Smooth muscle cell of the brain vasculature (primary cell): ENCODE data around the gene FGD1.
"Not testable (repeated sequence)": the region's sequence is repeated elsewhere in the genome, so short reads cannot be mapped to it uniquely, and the experiment has no call there.

Experiments
- DNase-seq: peaks from one replicate; pipeline ENCODE4 v3.0.0-alpha.2; 2012; ENCODE audit warnings: low read depth, low spot score

Gene FGD1

DNA sequence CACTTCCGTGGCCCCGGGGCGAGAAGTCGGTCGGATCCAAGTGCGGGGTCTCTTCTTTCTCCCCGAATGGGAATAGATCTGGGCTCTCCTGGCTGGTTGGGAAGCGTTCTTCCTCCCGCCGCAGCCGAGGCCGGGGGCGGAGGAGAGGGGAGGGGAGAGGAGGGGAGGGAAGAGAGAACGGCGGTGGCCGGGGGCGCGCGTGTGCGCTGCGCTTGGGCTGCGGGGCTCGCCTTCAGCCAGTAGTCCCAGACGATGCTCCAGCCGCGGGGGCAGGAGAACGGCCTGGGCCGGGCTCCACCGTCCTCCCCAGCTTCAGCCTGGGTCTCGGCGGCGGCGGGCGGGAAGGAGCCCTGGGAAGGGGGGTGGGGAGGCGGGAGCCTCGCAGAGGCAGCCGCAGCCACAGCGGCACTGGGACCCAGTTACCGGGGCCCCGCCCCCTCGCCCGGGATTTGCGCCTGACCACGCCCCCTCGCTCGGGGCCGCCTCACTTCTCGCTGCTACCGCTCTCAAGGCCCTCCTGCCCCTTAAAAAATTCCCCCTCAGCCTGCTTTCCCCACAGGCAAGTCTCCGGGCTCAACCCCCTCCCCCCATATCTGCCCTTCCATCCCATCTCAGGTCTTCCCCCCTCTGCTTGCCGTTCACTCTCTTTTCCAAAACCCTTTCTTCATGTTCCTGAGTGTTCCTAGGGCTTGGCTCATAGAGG, at the start of gene FGD1:
FGD1 (minus strand) TSS at position 421 of the 703 bp plus-strand sequence. CDS start 802 bp downstream, outside the sequence.
- DNase-seq = no peak

DNA sequence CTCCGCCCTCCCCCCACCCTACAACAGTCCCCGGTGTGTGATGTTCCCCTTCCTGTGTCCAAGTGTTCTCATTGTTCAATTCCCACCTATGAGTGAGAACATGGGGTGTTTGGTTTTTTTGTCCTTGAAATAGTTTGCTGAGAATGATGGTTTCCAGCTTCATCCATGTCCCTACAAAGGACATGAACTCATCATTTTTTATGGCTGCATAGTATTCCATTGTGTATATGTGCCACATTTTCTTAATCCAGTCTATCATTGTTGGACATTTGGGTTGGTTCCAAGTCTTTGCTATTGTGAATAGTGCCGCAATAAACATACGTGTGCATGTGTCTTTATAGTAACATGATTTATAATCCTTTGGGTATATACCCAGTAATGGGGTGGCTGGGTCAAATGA, 46.2 kb upstream of the FGD1 start:
- DNase-seq = not testable (repeated sequence)

DNA sequence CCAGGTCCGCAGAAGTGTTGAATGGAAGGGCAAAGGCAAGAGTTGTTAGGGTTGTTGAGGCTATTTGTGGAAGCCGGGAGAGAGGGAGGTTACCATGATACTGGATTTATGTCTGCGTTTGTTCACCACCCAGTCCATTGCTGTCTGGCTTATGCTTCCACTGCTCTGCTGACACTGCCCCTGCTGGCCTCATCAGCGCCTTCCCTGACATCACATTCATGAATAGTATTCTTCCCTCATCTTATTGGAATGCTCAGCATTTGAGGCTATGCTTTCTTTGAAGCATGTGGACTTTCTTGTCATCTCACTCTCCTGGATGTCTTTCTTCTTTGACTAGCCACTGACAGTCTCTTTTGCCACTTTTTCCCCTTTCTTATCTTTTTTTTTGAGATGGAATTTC, 44.3 kb upstream of the FGD1 start:
- DNase-seq = no peak

DNA sequence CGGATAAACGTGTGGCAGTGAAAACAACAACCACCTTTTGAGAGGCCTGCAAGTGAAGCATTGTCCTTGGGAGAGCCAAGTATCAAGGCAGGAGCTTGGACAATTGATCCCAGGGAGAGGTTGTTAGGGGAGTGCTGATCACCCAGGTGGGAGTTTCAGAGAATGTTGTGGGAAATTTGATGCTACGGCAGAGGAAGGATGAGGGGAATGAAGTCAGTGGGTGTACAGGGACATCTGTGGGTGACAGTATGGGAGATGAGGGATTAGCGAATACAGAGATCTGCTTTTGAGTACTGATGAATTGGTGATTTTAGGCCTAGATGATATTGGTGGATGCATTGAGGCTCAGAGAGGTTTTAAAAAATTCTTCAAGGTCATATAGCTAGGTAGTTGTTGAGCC, 38.2 kb upstream of the FGD1 start:
- DNase-seq = no peak

DNA sequence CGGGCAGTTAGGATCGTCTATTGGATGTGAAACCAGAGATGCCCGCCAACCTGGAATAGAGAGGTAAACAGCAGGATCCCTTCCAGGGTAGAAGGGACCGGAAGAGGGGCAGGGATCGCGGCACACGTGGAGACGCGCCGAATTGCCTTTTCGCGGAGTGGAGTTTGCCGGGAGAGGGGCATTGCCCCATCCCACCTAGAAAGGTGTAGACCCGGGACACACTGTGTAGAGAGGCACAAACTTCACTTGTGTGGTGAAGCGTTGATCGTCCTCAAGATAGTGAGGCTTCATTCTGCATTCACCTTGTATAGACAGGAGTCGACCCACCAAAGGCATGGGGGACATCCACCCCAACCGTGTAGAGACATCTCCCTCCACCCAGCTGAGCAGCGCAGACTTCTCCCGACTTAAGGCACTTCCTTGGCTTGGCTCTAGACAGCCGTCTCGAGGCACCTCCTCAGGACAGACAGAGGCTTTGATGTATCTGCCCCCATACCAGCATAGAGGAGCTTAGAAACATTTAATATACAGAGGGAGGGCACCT, 34.4 kb upstream of the FGD1 start:
- no peak for DNase-seq

DNA sequence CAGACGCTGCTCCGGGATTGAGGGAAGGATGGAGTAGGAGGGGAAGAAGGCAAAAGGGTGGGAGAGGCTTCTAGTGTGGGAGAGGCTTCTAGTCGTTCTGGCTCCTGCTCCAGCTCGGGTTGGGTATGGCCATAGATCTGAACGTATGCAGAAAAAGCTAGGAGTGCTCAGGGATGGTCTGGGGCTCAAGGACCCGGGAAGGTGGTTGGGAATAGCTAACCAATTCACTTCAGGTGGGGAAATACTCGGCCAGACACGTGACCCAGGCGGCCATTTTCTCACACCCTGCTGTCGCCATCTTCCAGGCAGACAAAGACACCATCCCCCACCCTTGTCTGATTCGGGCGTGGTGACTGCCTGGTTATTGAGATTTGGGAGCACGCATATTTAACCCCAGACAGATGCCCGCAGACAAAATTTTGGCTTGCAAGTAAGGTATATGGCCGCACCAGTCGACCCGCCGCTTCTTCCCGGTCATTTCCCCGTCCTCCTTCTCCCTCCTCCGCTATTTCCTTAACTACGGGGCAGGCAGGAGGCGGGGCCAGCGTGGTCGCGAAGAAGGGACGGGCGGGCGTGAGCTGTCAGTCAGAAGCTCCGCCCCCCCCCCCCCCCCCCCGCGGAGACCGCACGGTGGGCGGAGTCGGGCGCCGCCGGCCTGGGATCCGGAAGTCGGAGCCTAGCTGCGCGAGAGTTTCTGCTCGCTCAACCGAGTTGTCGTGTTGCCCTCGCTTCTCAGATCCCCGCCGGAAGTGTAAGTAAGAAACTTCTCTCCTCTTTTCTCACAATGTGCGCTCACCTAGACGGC, 33.7 kb upstream of the FGD1 start, which contains the start of gene GNL3L:
GNL3L (plus strand) TSS at position 668 of the 805 bp plus-strand sequence. CDS start 2,348 bp downstream, outside the sequence.
- peak; percentile 50 for DNase-seq

DNA sequence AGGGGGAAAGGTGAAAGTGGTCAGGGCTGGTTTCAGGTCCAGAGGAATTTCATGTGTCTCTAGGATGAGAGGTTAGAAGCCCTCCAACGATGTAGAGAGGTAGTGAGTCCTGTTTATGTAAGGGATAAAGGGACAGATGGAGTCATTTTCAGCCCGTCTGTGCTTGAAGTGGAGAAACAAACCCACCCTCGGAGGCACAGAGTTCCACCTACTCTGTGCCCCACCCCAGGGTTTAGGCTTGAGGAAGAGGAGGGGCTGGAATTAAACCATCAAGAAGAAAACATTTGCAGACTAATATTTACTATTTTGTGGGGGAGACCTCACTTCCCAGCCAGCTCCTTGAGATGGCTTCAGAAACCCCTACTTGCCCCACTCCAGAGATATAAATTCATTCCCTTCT, 33.1 kb upstream of the FGD1 start:
- no peak for DNase-seq

DNA sequence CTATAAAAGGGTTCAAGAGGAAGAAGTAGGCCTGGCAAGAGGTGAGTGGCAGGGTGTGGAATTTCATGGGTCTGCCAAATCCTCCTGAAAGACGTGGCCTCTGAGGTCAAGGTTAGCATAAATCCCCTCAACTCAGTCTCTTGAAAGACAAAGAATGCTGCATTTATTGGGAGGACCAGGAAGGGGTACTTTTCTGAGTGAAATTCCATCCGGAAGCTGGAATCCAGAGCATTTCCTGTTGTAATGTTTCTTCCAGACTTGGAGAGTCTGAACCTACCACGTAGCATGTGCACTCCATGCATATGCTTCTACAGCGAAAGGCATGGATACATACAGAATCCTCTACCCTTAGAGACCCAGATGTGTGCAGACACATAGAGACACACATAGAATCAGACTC, 13.4 kb upstream of the FGD1 start:
- DNase-seq = no peak

DNA sequence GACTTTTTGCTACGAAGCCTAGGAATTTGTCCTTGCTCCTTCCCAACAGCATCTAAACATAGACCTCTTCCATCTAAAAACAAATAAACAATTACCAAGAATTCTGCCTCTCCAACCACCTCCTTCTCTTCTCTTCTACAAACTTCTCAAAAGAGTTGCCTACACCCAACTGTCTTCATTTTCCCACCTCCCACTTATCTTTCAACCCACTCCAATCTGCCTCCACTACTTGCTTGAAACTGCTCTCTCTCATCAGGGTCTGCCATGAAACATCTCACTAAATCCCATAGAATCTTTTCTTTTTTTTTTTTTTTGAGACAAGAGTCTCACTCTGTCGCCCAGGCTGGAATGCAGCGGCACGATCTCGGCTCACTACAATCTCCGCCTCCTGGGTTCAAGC, 902 bp upstream of the FGD1 start:
- no peak for DNase-seq

DNA sequence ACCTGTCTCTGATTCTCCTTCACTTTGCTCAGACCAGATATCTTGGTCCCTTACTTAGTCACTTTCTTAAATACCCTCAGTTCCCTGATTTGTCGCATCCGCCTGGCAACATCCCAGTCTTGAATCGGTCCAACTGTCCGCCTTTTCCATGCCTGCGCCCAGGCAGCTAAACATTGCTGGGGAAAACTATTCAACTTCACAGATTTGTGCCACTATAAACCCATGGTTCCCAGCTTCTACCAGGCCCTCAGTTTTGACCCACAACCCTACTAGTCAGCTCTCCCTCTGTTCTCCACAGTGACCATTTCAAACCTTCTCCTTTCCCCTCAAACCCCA, 451 bp upstream of the FGD1 start:
- DNase-seq = no peak

DNA sequence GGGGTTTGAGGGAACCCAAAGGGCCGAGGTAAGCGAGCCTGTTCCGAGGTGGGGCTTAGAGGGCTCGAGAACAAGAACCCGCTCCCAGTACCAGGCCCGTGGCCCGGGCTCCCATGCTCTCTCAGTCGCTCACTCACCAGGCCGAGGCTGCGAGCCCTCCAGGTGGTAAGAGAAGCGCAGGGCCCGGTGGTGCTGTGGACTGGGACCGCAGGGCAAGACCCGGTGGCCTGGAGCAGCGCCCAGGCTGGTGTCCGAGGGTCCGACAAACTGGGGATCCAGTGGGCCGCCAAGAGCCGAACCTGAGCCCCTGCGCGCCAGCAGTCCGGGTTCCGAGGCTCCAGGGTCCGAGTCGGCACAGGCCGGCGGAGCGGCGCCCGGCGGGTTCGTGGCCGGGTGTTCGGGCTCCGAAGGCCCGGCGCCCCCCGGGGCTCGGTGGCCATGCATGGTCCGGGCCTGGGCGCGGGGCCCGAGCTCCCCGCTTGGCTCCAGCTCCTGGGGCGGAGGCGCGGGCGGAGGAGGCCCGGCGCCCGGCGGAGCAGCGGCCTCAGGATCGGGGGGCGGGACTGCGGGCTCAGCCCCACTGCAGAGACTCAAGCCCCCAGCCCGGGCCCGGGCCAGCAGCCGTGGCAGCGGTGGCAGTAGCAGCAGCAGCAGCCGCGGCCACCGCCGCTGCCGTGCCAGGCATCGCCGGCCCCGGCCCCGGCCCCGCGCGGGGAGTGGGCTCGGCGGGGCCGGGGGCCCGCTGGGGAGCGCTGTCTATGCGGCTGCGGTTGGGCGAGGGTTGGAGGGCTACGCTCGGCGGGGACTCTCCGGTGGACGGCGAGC, 833 bp downstream of the FGD1 start:
- no peak for DNase-seq

DNA sequence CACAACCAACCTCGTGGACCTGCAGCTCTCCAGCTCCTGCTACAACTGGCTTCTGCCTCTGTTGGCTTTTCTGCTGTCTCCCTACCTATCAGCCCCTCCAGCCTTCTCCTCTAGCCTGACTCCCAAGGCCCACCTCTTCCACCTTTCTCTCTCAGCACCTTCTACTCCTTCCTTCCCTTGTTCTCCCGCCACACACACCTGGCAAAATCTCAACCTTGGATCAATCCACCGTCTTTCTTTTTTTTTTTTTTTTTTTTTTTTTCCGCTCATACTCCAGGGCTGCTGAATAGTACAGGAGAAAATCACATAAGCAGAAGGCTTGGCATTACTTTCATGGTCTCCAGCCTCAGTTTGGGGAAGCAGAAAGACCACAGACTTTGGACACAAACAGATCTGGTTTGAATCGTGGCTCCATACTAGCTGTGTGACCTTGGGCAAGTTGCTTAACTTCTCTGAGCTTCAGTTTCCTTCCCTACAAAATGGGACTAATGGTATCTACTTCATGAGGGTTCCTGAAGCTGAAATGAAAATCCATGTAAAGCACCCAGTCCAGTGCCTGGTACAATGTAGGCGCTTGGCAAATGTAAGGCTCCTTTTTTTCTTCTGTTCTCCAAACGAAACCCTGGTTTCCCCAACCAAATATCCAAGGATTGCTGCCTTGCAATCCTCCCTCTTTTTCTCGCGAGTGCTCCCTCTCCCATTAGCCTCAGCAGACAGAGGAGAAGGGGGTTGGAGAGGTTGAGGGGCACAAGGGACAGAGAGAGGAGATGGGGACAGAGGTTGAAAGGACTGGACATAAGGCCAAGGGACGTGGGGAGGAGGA, 1.7 kb downstream of the FGD1 start:
- no peak for DNase-seq

DNA sequence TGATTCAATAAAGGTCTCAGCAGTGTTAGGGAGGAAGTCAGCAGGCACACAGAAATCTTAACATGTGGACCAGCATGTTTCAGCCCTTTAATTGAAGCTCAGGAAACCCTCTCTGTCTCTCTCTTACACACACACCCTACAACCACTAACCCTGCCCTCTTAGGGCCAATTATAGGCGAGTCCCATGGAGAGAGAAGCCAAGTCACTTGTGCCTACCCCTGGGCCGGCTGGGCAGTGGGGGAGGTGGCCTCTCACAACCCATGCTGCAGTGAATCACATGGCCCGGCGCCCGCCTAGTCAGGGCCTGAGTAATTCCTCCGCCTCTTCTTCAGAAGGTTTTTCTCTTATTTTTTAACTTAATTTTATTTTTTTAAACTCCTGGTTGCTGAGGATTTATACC, 3.7 kb downstream of the FGD1 start:
- no peak for DNase-seq

DNA sequence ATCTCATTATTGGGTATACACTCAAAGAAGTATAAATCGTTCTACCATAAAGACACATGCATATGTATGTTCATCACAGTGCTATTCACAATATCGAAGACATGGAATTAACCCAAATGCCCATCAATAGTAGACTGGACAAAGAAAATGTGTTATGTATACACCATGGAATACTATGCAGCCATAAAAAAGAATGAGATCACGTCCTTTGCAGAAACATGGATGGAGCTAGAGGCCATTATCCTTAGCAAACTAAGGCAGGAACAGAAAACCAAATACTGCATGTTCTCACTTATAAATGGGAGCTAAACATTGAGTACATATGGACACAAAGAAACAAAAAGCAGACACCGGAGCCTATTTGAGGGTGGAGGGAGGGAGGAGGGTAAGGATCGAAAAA, 6.2 kb downstream of the FGD1 start:
- DNase-seq = not testable (repeated sequence)

DNA sequence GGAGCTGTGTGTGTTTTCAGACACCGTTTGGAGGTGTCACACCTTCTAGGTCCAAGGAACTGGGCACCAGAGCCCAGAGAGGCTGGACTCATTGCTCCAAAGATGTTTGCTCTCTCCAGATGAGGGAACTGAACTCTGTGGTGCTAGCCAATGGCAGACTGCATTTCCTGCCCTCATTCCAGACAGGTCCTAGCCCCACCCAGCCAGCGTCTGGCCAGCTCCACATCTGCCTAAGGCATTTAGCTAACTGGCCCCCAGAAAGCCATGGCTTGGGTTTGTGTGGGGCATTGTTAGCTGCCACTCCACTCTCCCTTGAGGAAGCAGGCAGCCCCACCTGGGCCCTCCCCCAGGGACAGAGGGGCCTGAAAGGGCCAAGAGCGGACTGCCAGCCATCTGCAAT, 11.4 kb downstream of the FGD1 start:
- no peak for DNase-seq

DNA sequence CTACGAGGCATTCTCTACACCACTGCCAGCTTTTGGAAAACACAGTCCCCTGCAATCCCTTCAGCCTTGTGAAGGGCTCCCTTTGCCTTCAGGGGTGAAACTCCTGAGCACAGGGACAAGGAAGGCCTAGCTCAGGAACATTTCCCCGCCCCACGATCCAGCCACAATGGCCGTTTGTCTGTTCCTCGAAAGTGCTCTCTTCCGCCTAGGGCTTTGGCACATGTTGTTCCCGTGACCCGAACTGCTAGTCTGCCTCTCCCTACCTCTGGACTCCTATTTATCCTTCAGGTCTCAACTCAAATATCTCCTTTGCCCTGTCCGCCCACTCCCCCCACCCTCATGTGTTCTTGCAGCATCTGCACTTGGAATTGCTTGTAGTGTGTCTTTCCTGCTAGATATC, 12.1 kb downstream of the FGD1 start:
- DNase-seq = no peak

DNA sequence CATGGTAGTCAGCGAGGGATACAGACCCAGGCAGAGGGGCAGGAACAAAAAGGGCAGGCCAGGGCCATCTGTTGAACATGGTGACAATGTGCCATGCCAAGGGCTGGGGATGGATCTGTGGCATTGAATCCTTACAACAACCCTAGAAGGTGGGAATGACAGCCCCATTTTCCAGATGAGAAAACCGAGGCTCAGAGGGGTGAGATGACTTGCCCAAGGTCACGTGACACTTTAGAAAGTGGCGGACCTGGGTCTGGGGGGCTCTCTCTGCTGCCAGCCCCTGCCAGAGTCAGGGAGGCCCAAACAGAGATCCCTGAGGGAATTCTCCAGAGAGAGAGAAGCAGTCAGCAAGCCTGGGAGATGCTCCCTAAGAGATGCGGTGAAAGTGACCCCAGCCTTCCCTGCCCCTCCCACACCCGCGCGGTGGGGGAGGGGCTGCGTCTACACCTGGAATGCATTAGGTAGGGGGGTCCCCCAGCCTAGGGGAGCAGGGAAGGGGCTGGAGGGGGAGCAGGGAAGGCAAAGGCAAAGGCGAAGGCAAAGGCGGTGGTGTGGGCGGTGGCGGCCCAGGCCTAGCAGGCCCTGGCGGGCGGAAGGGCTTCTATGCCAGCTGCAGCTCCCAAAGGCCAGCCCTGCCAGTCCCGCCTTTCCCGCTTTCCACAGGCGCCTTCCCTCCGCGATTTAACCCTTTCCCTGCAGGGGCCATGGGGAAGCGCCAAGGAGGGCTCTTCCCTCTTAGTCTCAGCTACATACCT, 13.0 kb downstream of the FGD1 start:
- DNase-seq = no peak

DNA sequence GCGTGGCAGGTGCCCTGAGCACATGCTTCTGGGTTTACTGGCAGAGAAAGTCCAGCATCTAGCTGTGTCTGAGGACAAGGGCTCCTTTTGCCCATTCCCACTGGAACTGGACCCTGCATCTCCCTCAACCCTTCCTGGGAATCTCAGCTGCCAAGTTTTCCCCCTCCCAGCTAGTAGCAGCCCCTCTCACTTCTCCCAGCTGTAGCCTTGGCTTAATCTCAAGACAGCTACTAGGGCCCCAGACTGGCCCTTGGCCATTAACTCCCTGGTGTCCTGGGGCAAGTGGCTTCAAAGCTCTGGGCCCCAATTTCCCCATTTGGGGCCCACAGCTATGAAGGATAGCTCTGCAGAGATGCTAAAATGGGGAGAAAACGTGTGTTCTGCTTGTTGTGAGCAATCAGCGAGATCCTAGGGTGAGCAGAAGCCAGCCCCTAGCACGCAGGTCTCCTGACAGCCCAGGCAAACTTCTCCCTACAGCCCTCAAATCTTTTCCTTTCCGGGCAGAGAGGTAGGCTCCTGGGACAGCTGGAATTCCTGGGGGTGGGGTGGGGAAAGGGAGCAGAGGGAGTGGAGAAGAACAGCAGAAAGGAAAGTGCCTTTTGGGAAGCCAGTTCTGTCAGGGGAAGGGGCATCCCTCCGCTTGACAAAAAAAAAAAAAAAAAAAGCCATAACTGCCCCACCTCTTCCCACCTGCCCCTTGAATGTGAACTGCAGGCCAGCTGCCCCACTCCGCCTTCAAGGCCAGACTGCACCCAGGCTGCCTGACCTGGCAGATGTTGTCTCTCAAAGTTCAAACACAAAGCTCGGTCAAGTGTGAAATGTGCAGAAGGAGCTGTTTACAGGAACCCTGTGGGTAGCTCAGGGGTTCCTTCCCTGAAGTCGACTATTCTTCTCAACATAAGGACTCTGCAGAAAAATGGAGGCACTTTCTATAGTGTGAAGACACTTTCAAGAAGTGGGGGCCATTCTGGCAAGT, 16.6 kb downstream of the FGD1 start:
- DNase-seq = no peak
